G401 (cell line): ENCODE data around the gene ALK. TPM values are rescaled to one million over a fixed set of nuclear protein-coding genes. Genes with fewer than 3 reads are reported as not detected.

Experiments
- DNase-seq: peaks from one replicate; pipeline ENCODE4 v3.0.0-alpha.2; 2015; ENCODE audit warnings: low spot score
- in situ Hi-C: cut with HindIII; loops from 2 replicates; pipeline ENCODE4 v1.10.0; 2016; ENCODE audit warnings: low sequenced_read_pairs, mixed read lengths
- total RNA-seq: library from RNA; depleted of rRNA; stranded (reverse); fragments of >200 nt; shearing (Covaris generic); gene quantifications from 2 replicates; pipeline ENCODE4 v1.2.3, GENCODE V29; 2014

Gene ALK
- total RNA-seq, 1 experiment from 2014 or later, result not detected

DNA sequence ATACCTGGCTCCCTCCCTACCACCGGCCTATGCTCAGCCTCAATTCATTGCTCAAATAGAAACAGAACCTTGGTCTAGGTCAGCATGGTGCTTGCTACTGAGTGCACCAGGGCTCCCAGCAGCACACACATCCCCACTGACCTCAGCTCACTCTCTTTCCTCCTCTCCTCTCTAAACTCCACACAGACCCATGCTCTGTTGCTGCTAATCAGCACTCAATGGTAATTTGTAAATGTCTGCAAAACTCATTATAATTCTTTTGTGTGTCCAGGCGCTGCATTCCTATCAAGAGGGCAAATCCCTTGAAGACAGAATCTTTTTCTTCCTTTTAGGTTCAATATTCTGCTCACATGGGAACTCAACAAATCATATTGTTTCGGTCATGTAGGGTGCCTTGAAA lies 424.0 kb downstream of the ALK start:
- in situ Hi-C loops, result no loop called here
- DNase-seq, result no peak

- no peak for DNase-seq
Measured at GRCh38 chr2:29496198-29496597, 425.2 kb downstream of the ALK start.

DNA sequence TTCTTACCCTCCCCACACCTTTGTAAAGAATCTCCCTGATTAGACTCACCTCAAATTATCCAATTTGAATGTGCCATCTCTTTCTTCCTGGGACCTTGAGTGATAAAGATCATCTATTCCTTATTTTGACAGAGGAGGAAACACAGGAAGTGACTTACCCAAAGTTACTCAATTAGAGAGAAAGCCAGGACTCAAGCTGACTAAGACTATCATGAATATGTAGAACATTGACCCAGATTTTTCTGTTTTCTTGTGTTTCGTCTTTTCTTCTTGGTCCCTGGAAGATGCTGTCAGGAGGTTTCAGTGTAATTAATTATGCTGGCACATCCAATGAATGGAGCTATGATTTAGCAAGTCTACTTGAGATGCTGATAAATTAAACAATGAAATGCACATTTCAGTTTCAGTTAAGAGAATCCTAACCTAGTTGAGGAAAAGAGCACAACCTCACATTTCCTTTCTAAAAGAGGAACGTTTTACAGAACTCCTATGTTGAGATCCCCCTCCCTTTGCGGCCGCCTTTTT lies 425.8 kb downstream of the ALK start:
- no peak for DNase-seq
- in situ Hi-C loops, result no loop called here

More at GRCh38 chr2:29496198-29496597, 425.2 kb downstream of the ALK start:
- in situ Hi-C loops, result no loop called here

- in situ Hi-C loops, result no loop called here
- no peak for DNase-seq
Measured at GRCh38 chr2:29495068-29495467, 426.3 kb downstream of the ALK start.

GRCh38 chr2:29492701-29493100 lies 428.7 kb downstream of the ALK start:
- in situ Hi-C loops, result no loop called here
- DNase-seq, result no peak

DNA sequence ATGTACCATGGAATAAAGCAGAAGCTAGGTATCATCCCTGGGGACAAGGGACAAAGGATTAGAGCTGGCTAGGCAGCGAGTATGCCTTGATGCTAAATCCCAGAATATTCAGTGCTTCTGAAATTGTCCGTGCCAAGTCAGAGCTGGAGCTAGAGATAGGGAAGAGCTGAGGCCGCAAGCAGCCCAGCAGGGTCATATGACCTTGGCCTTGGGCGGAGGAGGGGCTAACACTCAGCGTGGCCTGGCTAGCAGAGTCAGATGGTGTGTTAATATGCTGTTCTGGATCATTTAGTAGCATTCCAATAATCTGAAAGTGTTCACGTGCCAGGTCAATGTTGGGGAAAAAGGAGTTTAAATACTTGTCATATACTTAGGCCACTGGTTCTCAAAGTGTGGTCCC lies 431.3 kb downstream of the ALK start:
- in situ Hi-C loops, result no loop called here
- no peak for DNase-seq

GRCh38 chr2:29489568-29489967 lies 431.8 kb downstream of the ALK start:
- DNase-seq, result no peak
- in situ Hi-C loops, result no loop called here

DNA sequence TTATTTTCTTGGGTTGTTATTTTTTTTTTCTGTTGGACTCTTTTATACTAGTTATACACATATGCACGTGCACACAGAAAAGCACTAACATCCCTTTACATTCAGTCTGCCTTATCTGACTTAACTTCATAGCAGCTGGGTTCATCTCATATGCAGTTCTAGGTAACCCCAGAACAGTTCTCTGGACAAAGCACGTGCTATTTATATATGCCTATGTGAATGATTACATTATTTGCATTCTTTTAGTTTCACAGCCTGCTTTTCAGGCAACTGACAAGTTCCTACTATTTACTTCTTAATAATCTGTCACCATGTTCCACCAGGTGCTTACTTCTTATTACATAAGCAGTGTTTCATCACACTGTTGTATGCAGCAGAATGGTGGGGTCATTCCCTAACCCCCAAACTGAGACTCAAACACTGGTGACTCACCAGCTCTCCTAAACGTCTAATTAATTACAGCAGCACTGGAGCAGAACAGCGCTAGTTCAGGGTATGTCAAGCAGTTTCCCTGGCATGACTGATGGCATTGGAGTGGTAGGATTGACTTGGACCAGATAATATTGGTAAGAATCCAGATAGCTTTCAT lies 433.3 kb downstream of the ALK start:
- in situ Hi-C loops, result no loop called here
- no peak for DNase-seq

DNA sequence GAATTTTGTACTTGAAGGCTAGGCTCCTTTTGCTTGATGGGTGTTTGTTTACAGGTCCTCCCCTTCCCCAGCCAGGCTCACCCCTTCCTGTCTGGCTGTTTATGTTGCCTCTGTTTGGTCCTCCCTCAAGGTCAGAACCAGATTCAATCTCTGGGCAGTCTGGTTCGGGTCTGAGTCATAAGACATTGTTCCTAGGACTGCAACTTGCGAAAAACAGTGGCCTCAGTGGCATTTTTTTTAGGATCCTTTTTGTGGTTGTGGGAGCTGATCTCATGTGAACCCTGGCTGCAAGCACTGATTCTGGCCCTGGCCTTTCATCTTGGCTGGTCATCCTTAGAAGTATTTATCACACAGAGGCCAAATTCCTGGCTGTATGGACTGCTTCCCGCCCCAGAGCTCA lies 435.8 kb downstream of the ALK start:
- DNase-seq, result no peak
- in situ Hi-C loops, result no loop called here

GRCh38 chr2:29485117-29485516 lies 436.3 kb downstream of the ALK start:
- in situ Hi-C loops, result no loop called here
- no peak for DNase-seq

DNA sequence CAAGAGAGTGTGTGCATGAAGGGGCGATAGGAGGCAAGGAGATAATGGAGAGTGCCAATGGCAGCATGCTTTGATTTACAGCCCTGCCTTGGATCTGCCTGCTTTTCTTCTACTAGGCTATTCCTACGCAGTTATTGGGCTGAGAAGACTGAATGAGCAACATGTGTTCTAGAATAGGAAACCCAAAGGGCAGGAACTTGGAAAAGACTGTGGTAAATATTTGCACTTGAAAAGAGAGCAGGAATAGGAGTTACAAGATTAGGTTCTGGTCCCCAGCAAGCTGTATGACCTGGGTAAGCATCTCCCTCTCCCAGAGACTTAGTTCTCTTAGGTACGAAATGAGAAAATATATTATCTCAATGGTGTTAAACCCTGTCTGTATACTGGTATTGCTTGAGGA lies 438.5 kb downstream of the ALK start:
- DNase-seq, result no peak
- in situ Hi-C loops, result no loop called here

- in situ Hi-C loops, result no loop called here
- no peak for DNase-seq
Measured at GRCh38 chr2:29482348-29482747, 439.0 kb downstream of the ALK start.

DNA sequence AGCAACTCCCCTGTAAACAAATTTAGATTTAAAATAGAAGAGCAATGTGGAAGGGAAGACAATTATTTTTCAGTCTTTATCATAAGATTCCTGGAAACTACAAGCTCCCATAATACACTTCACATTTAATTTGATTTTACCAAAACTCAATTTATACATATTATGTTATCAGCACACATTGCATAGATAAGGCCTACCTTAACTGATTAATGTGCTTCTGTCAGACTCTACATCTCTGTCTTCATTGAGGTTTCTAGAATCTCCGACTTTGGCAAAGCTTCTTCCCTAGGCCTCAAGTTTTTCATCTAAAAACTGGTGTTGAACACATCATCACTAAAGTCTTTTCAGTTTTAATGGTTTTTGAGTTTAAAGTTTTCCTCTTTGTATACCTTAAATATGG lies 440.1 kb downstream of the ALK start:
- DNase-seq, result no peak
- in situ Hi-C loops, result no loop called here

- in situ Hi-C loops, result no loop called here
- DNase-seq, result no peak
Measured at GRCh38 chr2:29480426-29480825, 441.0 kb downstream of the ALK start.

- in situ Hi-C loops, result no loop called here
- no peak for DNase-seq
Measured at GRCh38 chr2:29479401-29479800, 442.0 kb downstream of the ALK start.

DNA sequence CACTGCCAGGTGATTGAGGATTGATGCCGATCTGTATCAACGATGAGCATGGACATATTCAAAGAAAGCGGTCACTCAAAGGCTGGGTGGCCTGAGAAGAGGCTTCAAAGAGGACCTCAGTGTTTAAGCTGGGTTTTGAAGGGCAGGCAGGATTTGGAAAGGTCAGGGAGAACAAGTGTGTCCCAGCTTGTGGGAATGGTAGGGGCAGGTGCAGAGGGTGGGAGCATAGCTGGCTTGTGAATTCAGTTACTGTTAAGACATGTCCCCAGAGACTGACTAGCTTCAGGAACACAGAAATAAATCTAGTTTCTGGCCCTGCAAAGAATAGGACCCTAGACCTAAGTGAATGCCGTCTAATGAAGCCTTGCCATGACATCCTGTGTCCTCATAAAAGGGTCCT lies 442.7 kb downstream of the ALK start:
- in situ Hi-C loops, result no loop called here
- DNase-seq, result no peak

GRCh38 chr2:29477186-29477585 lies 444.2 kb downstream of the ALK start:
- no peak for DNase-seq
- in situ Hi-C loops, result no loop called here

- DNase-seq, result no peak
- in situ Hi-C loops, result no loop called here
Measured at GRCh38 chr2:29475499-29475898, 445.9 kb downstream of the ALK start.

DNA sequence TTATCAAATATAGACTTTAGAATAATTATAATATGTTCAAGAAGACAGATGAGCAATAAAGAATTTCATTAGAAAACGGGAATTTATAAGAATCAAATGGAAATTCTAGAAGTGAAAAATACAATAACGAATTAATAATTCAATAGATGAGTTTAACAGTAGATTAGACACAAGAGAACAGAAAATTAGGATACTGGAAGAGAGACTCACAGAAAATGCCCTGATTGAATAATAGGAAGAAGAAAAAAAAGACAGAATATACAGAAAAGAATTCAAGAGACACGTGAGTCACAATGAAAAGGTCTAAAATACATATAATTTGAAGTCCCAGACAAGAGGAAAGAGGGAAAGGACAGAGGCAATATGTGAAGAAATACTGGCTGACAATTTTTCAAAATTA lies 451.4 kb downstream of the ALK start:
- in situ Hi-C loops, result no loop called here

GRCh38 chr2:29469516-29469915 lies 451.9 kb downstream of the ALK start:
- no peak for DNase-seq
- in situ Hi-C loops, result no loop called here

More for the DNA sequence above, 451.4 kb downstream of the ALK start:
- DNase-seq, result no peak

DNA sequence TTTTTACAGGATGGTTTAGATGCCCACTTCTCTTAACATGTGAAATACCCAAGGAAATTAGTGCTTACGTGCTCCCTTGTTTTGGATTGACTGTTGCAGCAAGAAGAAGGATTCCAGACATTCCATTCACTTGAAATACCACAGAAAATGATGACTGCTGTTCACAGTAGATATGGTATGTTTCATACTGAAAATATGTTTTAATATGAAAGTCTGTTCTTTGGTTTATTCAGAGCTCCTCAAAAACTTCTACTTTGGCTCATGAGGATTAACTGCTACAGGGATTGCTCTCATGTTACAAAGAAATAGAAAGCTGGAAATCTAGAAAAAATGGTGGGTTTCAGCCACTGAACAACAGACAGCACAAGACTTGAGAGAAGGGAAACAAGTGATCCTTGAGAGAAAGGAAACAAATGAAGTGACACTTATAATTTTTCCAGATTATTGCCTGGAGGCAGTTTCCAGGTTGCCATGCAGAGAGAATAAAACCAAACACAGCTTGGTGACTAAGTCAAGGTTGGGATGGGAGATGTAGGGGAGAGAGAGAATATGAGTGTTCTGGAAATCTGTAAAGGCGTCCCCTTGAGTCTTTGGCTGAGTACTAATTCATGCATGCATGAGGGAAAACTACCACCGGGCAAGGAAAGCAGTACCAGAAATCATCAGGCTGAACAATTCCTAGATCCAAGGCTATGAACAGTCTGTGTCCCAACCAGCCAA lies 458.0 kb downstream of the ALK start:
- in situ Hi-C loops, result no loop called here
- no peak for DNase-seq
